Activated T-cell treated with anti-CD3 and anti-CD28 coated beads, Interleukin-2, amount 50 U/mL, for 4 hours (primary cell): Measurements from ENCODE around the gene SLC50A1. TPM values are rescaled to one million over a fixed set of nuclear protein-coding genes. Genes with fewer than 3 reads are reported as not detected.

Experiments used
- ATAC-seq, 2 donors: fragments of 200-7000 bp; cut with Tn5 transposase; one replicate each; pipeline ENCODE4 v1.10.0; 2021
- DNase-seq: peaks from one replicate; pipeline ENCODE4 v3.0.0-alpha.2; 2020
- H3K27me3 Mint-ChIP-seq: one replicate; pipeline ENCODE4 v1.8.0; 2021; ENCODE audit warnings: low read depth, mixed read lengths
- H3K36me3 Mint-ChIP-seq: one replicate; pipeline ENCODE4 v1.8.0; 2022; ENCODE audit warnings: mixed read lengths; ENCODE audit not compliant: insufficient read depth
- H3K4me1 Mint-ChIP-seq: one replicate; pipeline ENCODE4 v1.8.0; 2021; ENCODE audit warnings: low read depth, mixed read lengths
- H3K4me3 Mint-ChIP-seq: one replicate; pipeline ENCODE4 v1.8.0; 2021; ENCODE audit warnings: mild to moderate bottlenecking, moderate library complexity, mixed read lengths
- H3K9me3 Mint-ChIP-seq: one replicate; pipeline ENCODE4 v1.8.0; 2021; ENCODE audit warnings: mixed read lengths
- total RNA-seq, 3 donors: library from RNA; stranded (reverse); gene quantifications; one replicate each; pipeline ENCODE4 v1.2.1, GENCODE V29; 2021

Gene SLC50A1
- total RNA-seq, 3 donors from 2014 or later, result 29.1 to 36.0 (median 33.5) TPM

DNA sequence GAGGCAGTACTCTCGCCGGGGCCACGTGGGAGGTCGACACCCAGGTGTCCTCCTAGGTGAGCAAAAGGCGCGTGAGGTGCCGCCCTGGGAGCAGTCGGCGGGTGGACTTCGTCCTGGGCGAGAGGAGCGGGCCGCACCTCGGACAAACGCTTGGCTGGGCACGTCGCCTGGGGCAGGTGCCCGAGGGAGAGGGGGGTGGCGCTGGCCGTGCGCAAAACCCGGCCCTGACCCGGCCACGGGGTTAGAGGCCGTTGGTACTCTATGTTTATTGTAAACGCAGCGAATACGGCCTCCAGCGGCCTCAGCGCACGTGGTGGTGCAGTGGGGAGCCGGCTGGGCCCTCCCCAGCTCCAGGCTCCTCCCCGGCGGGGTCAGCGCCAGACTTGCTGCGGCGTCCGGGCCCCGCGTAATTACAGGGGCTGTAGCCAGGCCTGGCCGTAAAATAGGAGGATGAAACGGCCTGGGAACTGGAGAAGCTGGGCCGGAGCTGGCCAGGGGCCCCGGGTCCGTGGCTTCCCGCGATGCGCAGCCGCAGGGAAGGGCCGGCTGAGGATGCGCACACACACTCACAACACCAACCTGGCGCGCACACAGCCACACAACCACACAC lies 9.6 kb upstream of the SLC50A1 start:
- no peak for ATAC-seq
- no peak for DNase-seq
- H3K4me3 Mint-ChIP-seq, result no peak overlapping the region
- peaks cover 17% of the 10 kb centered on the region for H3K27me3 Mint-ChIP-seq
- peaks cover 37% of the 10 kb centered on the region for H3K4me1 Mint-ChIP-seq
- H3K9me3 Mint-ChIP-seq, result no peaks in the 10 kb centered on the region
- H3K36me3 Mint-ChIP-seq, result no peaks in the 10 kb centered on the region

DNA sequence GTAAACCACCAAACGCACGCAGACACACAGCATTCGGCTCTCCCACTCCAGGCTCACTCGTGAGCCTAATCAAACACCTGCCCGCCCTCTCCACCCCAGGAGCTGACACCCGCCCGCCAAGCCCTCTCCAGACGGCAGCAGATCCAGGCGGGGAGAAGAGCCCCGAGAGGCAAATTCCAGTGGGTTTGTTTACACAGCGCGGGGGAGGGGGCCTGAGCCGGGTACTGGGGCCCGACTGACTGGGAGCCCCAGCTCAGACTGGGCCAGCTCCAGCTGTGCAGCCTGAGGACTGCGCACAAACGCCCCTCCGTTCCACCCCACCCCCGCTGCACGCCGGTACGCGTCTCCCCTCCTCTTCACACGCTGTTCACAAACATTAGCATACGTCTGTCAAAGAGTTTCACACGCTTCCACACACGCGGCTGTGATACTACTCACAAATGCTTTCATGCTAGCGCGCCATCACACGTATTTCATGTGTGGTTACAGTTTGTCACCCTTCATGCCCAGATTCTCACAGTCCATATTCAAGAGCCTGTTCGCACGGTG lies 9.0 kb upstream of the SLC50A1 start:
- ATAC-seq, result peak; percentile 74
- peaks cover 15% of the 10 kb centered on the region for H3K27me3 Mint-ChIP-seq
- H3K4me1 Mint-ChIP-seq, result peaks cover 37% of the 10 kb centered on the region
- DNase-seq, result no peak
- peak overlapping the region; percentile 81 for H3K4me3 Mint-ChIP-seq
- no peaks in the 10 kb centered on the region for H3K36me3 Mint-ChIP-seq
- no peaks in the 10 kb centered on the region for H3K9me3 Mint-ChIP-seq

DNA sequence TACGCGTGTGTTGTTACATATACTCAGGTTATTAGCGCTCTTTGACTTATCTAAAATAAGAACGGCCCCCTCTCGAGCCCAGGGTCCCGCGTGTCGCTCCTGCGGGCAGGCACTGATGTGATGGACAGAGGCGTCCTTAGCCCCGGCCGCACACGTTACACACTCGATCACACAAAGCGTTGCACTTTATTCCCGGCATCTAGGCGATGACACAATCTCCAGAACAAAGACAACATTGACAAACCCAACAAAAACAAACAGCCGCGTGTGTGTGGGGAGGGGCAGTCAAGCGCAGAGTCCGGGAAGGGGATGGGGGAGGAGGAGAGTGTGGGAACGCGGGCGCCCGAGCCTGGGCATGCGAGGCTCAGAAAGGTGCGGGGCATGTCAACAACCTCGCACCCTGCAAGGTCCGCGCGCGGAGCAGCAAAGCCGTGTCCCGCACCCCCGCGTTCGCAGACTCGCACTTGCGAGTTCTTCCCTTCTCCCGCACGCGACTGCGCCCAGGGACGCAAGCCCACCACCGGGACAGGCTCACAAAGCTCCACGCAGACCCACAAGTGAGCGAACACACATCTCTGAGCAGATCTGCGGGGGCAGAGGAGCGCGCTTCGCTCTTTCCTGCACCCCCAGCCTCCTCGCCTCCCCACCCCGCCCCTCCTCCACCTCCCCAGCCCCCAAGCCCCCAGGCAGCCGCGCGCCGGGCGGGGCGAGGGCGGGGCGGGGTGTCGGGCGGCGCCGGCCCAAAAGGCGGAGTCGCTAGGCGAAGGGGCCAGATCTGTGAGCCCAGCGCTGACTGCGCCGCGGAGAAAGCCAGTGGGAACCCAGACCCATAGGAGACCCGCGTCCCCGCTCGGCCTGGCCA lies 8.3 kb upstream of the SLC50A1 start, which contains the start of gene EFNA1:
EFNA1 (plus strand) TSS at position 772 of the 862 bp plus-strand sequence. CDS start 102 bp downstream, outside the sequence.
- Mint-ChIP-seq H3K4me1 (peaks cover 37% of the 10 kb centered on the region), H3K9me3 (no peaks in the 10 kb centered on the region), H3K36me3 (no peaks in the 10 kb centered on the region), H3K27me3 (peaks cover 15% of the 10 kb centered on the region), H3K4me3 (peak within 1 kb of the TSS; percentile 81)
- ATAC-seq, result peak; percentile 71 to 75
- peak; percentile 32 for DNase-seq

DNA sequence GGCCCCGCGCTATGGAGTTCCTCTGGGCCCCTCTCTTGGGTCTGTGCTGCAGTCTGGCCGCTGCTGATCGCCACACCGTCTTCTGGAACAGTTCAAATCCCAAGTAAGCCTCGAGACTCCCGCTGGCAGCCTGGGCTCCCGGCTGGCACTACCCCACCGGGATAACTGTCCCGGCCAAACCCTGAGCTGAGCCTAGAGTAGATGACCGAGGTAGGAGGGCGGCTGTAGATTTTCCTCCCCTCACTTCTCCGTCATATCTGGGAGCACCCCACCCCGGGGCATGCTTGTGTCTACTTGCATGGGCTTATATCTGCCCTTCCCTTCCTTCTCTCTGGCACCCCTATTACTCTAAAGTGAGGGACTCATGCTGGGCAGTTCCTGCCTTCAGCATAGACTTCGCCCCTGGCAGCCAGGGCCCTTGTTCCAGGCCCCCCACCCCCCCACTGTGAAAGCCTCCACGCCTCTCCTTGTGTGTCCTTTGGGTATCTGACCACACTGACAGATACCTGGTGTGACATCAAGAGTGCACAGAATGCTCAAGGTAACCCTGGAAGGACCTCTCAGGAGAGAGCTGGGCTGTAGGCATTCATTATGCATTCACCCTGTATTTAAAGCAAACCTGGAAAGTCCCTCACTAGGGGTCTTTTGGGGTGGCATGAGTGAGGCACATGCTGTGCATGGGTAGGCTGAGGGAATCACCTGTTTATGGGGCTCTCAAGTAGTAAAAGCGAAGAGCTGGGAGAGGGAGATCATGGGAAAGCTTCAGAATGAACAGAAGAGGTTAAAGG lies 7.5 kb upstream of the SLC50A1 start:
- DNase-seq (no peak), ATAC-seq (no peak)
- Mint-ChIP-seq H3K4me1 (peaks cover 37% of the 10 kb centered on the region), H3K4me3 (peak overlapping the region; percentile 74), H3K36me3 (no peaks in the 10 kb centered on the region), H3K27me3 (peaks cover 15% of the 10 kb centered on the region), H3K9me3 (no peaks in the 10 kb centered on the region)

DNA sequence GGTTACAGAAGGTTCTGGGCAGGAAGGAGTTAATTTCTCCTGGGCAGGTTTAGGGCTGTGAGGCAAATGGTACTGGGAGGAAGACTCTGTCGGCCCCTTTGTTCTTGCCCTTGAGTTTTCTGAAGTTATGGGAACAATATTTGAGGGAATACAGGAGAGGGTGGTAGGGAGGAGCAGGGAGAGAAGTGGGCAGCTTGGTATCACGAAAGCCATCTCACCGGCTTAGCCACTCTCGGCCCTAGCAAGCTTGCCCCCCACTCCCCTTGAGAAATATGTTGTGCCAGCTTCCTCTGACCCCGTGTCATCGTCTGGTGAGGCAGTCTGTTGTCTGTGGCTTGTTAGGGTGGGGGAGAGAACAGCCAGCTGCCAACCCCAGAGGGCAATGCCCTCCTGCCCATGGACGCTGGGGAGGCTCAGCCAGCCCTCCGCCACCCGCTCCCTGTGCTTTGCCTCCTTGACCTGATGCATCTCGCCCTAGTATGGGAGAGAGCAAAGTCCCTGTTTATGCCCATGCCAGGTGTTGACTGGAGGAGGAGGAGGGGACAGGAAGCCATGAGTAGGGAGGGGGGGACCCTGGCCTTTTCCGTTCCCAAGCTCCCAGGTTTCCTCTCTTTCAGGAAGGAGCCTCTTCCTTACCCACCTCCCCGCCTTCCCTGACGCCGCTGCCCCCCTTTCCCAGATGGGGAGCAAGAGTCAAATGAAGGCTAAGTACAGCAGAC lies 6.7 kb upstream of the SLC50A1 start:
- peaks cover 15% of the 10 kb centered on the region for H3K27me3 Mint-ChIP-seq
- H3K9me3 Mint-ChIP-seq, result no peaks in the 10 kb centered on the region
- DNase-seq, result no peak
- H3K36me3 Mint-ChIP-seq, result no peaks in the 10 kb centered on the region
- peak overlapping the region; percentile 74 for H3K4me3 Mint-ChIP-seq
- ATAC-seq, result no peak
- H3K4me1 Mint-ChIP-seq, result peaks cover 37% of the 10 kb centered on the region

DNA sequence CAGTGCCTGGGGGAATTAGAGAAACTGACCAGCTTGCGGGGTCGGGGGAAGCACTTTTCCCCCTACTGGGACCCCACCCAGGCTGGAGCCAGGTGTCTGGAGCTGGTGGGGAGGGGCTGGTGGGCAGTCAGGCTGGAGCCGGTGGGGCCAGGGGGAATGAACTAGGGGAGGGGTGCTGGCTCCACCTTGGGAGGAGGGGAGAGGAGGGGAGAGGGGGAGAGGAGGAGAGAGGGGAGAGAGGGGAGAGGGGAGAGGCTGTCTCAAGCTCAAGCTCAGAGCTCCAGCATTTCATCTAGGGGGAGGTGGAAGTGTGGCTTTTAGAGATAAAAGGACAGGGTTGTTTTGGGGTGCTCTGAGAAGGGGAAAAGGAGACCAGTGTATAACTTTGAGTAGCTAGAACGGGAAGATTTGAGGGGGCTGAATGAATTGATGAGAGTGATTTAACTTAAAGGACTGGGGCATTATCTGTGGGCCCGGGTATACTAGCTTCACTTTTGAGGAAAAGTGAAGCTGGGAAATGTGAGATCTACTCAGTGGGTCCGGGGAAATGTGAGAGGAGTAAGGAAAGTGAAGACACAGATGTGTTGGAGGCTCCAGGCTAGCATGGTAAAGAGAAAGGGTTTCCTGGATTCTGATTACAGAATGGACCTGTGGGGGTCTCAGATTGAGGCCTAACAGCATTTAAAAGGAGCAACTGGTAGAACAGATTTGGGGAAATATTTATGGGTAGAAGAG lies 5.2 kb upstream of the SLC50A1 start:
- H3K4me1 Mint-ChIP-seq, result peaks cover 47% of the 10 kb centered on the region
- ATAC-seq, result no peak

DNA sequence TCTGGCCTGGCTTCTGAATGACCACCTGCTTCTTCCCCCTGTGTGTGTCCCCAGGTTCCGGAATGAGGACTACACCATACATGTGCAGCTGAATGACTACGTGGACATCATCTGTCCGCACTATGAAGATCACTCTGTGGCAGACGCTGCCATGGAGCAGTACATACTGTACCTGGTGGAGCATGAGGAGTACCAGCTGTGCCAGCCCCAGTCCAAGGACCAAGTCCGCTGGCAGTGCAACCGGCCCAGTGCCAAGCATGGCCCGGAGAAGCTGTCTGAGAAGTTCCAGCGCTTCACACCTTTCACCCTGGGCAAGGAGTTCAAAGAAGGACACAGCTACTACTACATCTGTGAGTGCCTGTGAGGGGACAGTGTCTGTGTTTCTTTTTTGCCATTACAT lies 4.4 kb upstream of the SLC50A1 start:
- ATAC-seq (no peak), DNase-seq (no peak)
- H3K27me3 Mint-ChIP-seq, result peaks cover 12% of the 10 kb centered on the region
- H3K9me3 Mint-ChIP-seq, result no peaks in the 10 kb centered on the region
- H3K36me3 Mint-ChIP-seq, result no peaks in the 10 kb centered on the region
- H3K4me1 Mint-ChIP-seq, result peaks cover 50% of the 10 kb centered on the region
- no peak overlapping the region for H3K4me3 Mint-ChIP-seq

More for the DNA sequence above, 5.2 kb upstream of the SLC50A1 start:
- Mint-ChIP-seq H3K36me3 (no peaks in the 10 kb centered on the region), H3K4me3 (no peak overlapping the region), H3K27me3 (peaks cover 15% of the 10 kb centered on the region), H3K9me3 (no peaks in the 10 kb centered on the region)
- DNase-seq, result no peak

DNA sequence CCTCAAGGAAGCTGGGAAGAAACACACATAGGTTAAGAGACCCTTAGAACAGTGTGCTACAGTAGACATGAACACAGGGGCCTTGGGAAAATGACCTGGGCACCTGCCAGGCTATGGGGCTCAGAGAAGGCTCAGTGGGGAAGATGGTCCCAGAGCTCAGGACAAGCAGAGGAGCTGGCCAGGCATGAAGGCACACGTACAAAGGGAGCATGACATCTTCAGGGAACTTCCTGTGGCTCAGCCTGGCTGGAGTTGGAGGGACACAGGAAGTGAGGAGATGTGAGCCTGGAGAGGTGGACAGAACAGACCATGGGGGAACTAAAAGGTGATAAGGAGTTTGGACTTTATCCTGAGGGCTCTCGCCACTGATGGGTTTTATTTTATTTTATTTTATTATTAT lies 3.8 kb upstream of the SLC50A1 start:
- Mint-ChIP-seq H3K4me1 (peaks cover 49% of the 10 kb centered on the region), H3K9me3 (no peaks in the 10 kb centered on the region)

DNA sequence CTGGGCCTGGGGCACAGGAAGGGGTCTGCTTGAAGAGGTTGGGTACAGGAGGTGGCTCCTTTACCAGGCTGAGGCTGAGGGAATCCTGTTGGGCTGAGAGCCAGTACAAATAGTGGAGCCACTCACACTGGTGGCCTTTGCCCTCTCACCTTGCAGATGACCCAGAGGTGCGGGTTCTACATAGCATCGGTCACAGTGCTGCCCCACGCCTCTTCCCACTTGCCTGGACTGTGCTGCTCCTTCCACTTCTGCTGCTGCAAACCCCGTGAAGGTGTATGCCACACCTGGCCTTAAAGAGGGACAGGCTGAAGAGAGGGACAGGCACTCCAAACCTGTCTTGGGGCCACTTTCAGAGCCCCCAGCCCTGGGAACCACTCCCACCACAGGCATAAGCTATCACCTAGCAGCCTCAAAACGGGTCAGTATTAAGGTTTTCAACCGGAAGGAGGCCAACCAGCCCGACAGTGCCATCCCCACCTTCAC lies 1.8 kb upstream of the SLC50A1 start:
- H3K4me3 Mint-ChIP-seq, result no peak overlapping the region
- DNase-seq, result no peak

More for the DNA sequence above, 3.8 kb upstream of the SLC50A1 start:
- peaks cover 10% of the 10 kb centered on the region for H3K27me3 Mint-ChIP-seq
- no peak overlapping the region for H3K4me3 Mint-ChIP-seq
- no peaks in the 10 kb centered on the region for H3K36me3 Mint-ChIP-seq
- DNase-seq (no peak), ATAC-seq (no peak)

DNA sequence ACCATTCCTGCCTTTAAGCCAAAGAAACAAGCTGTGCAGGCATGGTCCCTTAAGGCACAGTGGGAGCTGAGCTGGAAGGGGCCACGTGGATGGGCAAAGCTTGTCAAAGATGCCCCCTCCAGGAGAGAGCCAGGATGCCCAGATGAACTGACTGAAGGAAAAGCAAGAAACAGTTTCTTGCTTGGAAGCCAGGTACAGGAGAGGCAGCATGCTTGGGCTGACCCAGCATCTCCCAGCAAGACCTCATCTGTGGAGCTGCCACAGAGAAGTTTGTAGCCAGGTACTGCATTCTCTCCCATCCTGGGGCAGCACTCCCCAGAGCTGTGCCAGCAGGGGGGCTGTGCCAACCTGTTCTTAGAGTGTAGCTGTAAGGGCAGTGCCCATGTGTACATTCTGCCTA lies 1.3 kb upstream of the SLC50A1 start:
- Mint-ChIP-seq H3K9me3 (no peaks in the 10 kb centered on the region), H3K4me3 (peak overlapping the region; percentile 98), H3K4me1 (peaks cover 51% of the 10 kb centered on the region), H3K36me3 (peaks cover 8% of the 10 kb centered on the region), H3K27me3 (no peaks in the 10 kb centered on the region)
- ATAC-seq, result no peak
- DNase-seq, result no peak

More for the DNA sequence above, 1.8 kb upstream of the SLC50A1 start:
- no peak for ATAC-seq
- Mint-ChIP-seq H3K36me3 (peaks cover 7% of the 10 kb centered on the region), H3K4me1 (peaks cover 54% of the 10 kb centered on the region), H3K9me3 (no peaks in the 10 kb centered on the region), H3K27me3 (peaks cover under 1% of the 10 kb centered on the region)

DNA sequence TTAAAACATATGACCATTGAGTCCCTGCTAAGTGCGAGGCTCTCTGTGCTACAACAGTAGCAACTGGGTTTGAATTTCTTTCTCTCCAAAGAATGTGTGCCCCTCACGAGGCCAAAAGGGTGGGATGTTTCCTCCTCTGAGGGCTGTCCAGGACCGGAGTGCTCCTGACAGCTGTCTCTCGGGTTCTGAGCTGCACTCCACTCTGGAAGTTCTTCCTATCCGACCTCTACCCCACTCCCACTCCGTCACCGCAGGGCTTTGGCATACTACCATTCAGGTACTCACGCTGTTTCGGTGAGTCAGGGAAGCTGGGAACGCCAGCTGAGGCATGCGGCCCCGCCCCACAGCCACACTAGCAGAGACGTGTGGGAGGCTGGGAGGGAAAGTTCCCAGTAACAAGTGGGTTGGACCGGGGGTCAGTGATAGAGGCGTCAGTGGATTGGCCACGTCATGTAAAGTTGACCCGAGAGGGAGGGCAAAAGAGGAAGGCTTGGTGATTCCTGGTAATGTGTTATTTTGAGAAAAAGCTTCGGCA lies 705 bp upstream of the SLC50A1 start:
- peaks cover 8% of the 10 kb centered on the region for H3K36me3 Mint-ChIP-seq

DNA sequence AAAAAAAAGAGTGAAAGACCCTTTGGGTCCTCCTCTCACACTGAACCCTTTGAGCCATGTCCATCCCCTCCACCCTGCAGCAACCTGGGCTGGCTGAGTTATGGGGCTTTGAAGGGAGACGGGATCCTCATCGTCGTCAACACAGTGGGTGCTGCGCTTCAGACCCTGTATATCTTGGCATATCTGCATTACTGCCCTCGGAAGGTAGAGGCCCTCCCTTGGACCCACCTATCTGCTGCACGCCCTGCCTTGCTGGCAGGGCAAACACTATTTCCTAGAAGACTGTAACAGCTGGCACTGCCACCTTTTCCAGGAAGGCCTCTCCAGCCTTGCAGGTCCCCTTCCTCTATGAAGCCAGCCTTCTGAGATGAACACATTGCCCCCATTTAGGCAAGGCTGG lies 1.1 kb downstream of the SLC50A1 start:
- Mint-ChIP-seq H3K27me3 (no peaks in the 10 kb centered on the region), H3K9me3 (no peaks in the 10 kb centered on the region), H3K36me3 (peaks cover 8% of the 10 kb centered on the region), H3K4me3 (peak overlapping the region; percentile 98), H3K4me1 (peaks cover 43% of the 10 kb centered on the region)
- no peak for DNase-seq
- no peak for ATAC-seq

More for the DNA sequence above, 705 bp upstream of the SLC50A1 start:
- H3K4me1 Mint-ChIP-seq, result peaks cover 47% of the 10 kb centered on the region
- H3K4me3 Mint-ChIP-seq, result peak overlapping the region; percentile 98
- ATAC-seq, result peak; percentile 42 to 48
- peak; percentile 72 for DNase-seq
- H3K9me3 Mint-ChIP-seq, result no peaks in the 10 kb centered on the region
- no peaks in the 10 kb centered on the region for H3K27me3 Mint-ChIP-seq
